ENCODE measurements around the gene MAP3K9.
"Not testable (repeated sequence)": the region's sequence is repeated elsewhere in the genome, so short reads cannot be mapped to it uniquely, and the experiment has no call there.

Gene MAP3K9

DNA sequence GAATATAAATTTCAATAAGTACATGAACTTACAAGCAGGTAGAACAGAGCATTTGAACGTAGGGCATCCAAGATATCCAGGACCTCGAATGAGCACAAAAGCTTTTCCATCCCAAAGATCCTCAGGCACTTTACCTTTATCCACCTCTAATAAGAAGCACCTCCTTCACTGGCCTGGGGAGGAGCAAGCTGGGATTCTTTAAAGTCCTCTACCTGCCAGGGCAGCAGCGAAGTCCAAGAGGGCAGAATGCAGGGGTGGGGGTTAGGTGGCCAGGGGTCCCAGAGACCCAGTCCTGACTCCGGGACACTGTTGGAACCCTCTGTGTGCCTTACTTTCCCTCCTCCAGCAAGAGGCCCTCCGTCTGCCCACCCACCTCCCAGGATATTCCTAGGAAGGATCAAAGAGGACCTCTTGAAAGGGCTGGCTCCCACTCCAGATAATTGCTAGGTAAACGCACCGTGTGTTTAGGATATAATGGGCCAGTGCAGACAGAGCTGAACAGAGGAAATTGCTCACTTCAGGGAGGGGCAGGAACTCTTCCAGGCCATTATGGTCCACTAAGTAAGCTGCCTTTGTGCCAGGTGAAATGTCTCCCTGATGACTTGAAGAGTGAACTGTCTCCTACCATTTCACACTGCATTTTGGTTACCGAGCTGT lies 99.5 kb downstream of the MAP3K9 start:
- peaks cover 23% of the 10 kb centered on the region for H3K27me3 Mint-ChIP-seq (ENCODE audit: low read depth, poor library complexity)
- no peaks in the 10 kb centered on the region for H3K36me3 Mint-ChIP-seq (ENCODE audit: low read depth)
- TF ChIP-seq, protein P1, sequence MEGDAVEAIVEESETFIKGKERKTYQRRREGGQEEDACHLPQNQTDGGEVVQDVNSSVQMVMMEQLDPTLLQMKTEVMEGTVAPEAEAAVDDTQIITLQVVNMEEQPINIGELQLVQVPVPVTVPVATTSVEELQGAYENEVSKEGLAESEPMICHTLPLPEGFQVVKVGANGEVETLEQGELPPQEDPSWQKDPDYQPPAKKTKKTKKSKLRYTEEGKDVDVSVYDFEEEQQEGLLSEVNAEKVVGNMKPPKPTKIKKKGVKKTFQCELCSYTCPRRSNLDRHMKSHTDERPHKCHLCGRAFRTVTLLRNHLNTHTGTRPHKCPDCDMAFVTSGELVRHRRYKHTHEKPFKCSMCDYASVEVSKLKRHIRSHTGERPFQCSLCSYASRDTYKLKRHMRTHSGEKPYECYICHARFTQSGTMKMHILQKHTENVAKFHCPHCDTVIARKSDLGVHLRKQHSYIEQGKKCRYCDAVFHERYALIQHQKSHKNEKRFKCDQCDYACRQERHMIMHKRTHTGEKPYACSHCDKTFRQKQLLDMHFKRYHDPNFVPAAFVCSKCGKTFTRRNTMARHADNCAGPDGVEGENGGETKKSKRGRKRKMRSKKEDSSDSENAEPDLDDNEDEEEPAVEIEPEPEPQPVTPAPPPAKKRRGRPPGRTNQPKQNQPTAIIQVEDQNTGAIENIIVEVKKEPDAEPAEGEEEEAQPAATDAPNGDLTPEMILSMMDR (IDR thresholded peaks at IDR 0.05) = no peak
- DNase-seq = no peak
- H3K9me3 Mint-ChIP-seq = no peaks in the 10 kb centered on the region
- H3K27ac Mint-ChIP-seq = no peak overlapping the region
- H3K4me3 Mint-ChIP-seq = no peak overlapping the region
- H3K4me1 Mint-ChIP-seq = peaks cover 10% of the 10 kb centered on the region

DNA sequence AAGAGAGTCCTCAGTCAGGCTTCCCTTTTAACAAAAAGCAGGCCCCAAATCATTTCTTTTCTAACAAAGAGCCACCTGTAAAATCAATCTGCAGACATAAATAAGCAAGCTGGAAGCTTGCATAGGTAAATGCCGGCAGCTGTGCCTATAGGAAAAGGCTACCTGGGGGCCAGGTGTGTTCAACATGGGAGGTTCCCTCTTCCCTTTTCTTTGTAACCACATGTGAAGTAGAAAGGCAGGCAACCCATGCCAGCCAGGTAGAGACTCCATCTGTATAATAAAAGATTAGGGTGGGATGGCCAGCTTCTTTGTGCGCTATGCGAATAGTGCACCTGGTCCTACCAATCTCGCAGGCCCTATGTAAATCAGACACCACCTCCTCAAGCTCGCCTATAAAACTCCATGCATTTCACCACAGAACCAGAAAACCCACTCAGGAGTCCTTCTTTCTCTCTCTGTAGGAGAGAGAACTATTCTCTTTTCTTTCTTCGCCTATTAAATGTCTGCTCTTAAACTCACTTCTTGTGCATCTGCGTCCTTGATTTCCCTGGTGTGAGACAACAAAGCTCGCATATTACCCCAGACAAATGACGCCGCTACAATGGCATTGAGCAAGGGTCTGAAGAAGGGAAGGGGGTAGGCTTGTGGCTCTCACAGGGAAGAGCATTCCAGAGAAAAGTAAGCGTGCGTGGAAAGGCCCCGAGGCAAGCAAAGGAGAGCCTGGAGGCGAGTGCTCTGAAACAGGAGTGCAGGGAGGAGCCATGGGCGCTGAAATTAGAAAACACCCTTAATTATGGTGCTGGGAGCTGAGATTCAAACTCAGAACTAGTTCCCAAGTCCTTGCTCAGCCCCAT lies 100.4 kb downstream of the MAP3K9 start:
- no peak for DNase-seq
- Mint-ChIP-seq H3K4me3 (no peak overlapping the region), H3K4me1 (peaks cover 7% of the 10 kb centered on the region), H3K27me3 (ENCODE audit: low read depth, poor library complexity) (peaks cover 23% of the 10 kb centered on the region), H3K36me3 (ENCODE audit: low read depth) (no peaks in the 10 kb centered on the region), H3K9me3 (no peaks in the 10 kb centered on the region), H3K27ac (no peak overlapping the region)
- TF ChIP-seq, protein P1 (IDR thresholded peaks at IDR 0.05) = no peak

DNA sequence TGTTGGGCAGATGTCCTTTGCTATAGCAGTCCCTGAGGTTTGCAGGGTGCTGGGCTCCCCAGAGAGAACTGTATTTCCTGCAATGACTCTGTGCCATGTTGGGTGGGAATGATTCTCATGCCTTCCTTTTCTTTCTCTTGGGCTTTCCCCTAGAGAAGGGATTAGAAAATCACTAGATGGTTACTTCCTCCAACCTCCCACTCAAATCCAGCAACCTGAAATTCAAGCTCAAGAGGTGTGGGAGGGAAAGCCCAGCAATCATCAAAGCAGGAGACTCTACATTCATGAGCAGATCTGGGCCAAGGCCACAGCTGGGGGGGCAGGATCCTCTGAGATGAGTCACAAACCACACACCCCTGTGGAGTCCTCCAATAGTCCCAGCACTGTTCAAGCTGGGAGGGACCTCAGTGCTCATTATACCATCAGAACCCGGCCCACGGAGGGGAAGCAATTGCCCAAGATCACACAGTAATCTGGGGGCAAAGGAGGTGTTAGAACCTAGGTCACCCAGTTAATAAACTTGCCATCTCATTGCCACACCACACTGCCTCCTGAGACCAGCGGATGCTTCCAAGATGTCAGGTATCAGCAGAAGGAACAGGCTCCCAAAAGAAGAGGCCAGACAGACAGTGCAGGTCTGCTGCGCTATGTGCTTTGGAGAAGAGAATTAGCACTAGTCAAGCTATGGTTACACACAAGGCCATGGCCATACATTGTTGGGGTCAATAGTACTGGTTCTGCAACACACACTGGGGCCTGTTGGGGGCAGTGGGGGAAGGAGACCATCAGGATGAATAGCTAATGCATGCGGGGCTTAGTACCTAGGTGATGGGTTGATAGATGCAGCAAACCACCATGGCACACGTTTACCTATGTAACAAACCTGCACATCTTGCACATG lies 101.9 kb downstream of the MAP3K9 start:
- TF ChIP-seq, protein P1 (IDR thresholded peaks at IDR 0.05) = no peak
- H3K4me3 Mint-ChIP-seq = no peak overlapping the region
- H3K27me3 Mint-ChIP-seq (ENCODE audit: low read depth, poor library complexity) = peaks cover 25% of the 10 kb centered on the region
- no peaks in the 10 kb centered on the region for H3K9me3 Mint-ChIP-seq
- no peak for DNase-seq
- H3K4me1 Mint-ChIP-seq = peaks cover 5% of the 10 kb centered on the region
- no peak overlapping the region for H3K27ac Mint-ChIP-seq
- no peaks in the 10 kb centered on the region for H3K36me3 Mint-ChIP-seq (ENCODE audit: low read depth)

DNA sequence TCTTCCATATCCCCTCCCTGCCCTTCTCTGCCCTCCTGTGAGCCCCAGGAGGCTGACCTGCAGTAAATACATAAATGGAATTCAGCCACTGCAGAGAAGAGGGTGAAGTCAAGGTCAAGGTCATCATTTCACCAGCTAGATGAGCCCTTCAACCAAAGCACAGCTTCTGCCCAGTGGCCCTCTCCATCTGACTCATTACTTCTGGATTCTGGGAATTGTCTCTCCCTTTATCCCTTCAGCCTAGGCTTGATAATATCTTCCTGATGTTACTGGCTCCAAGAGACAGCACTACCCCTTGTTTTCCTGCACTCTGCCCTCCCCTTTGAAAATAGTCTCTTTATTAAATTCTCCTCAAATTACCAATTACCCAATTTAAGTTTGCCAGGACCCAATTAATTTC lies 103.1 kb downstream of the MAP3K9 start:
- peaks cover 5% of the 10 kb centered on the region for H3K4me1 Mint-ChIP-seq
- H3K36me3 Mint-ChIP-seq (ENCODE audit: low read depth) = no peaks in the 10 kb centered on the region
- H3K27me3 Mint-ChIP-seq (ENCODE audit: low read depth, poor library complexity) = peaks cover 33% of the 10 kb centered on the region
- H3K9me3 Mint-ChIP-seq = no peaks in the 10 kb centered on the region
- H3K4me3 Mint-ChIP-seq = no peak overlapping the region
- no peak for DNase-seq
- TF ChIP-seq, protein P1 (IDR thresholded peaks at IDR 0.05) = no peak
- H3K27ac Mint-ChIP-seq = no peak overlapping the region

DNA sequence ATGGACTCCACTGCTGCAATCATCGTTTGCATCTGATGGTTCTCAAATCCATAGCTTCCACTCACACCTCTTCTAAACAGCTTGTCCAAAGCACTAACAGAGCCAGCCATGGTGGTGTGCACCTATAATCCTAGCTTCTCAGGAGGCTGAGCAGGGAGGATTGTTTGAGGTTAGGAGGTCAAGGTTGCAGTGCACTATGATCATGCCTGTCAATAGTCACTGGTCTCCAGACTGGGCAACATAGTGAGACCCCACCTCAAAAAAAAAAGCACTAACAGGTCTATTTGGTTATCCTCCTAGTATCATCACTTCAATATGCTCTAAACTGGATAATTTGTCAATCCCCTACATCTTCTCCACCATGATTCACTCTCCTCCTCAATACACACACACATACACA lies 104.4 kb downstream of the MAP3K9 start:
- no peak overlapping the region for H3K4me3 Mint-ChIP-seq
- no peak overlapping the region for H3K27ac Mint-ChIP-seq
- no peak for DNase-seq
- TF ChIP-seq, protein P1 (IDR thresholded peaks at IDR 0.05) = no peak
- H3K4me1 Mint-ChIP-seq = peaks cover under 1% of the 10 kb centered on the region
- H3K27me3 Mint-ChIP-seq (ENCODE audit: low read depth, poor library complexity) = peaks cover 31% of the 10 kb centered on the region
- no peaks in the 10 kb centered on the region for H3K36me3 Mint-ChIP-seq (ENCODE audit: low read depth)
- no peaks in the 10 kb centered on the region for H3K9me3 Mint-ChIP-seq

DNA sequence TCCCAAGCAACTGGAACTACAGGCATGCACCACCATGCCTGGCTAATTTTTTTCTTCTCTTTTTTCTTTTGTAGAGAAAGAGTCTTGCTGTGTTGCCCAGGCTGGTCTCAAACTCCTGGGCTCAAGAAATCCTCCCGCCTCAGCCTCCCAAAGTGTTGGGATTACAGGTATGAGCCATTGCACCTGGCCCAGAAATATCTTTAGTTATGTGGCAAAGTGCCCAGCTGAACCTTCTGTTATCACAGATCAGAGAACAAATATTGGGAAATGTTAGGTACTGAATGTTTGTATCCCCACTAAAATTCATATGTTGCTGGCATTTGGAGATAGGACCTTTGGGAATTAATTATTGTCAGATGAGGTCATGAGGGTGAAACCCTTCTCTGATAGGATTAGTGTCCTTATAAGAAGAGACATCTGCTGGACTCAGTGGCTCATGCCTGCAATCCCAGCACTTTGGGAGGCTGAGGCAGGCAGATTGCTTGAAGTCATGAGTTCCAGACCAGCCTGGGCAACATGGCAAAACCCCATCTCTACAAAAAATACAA lies 105.6 kb downstream of the MAP3K9 start:
- H3K27me3 Mint-ChIP-seq (ENCODE audit: low read depth, poor library complexity) = peaks cover 34% of the 10 kb centered on the region
- H3K36me3 Mint-ChIP-seq (ENCODE audit: low read depth); H3K9me3 Mint-ChIP-seq; H3K4me1 Mint-ChIP-seq; H3K4me3 Mint-ChIP-seq; DNase-seq; H3K27ac Mint-ChIP-seq: not testable (repeated sequence)

Data from nephron progenitor cell (in vitro differentiated cells).